Ectodermal cell (in vitro differentiated cells): ENCODE measurements around the gene CCSER2.

ENCODE experiments used
- H3K27ac ChIP-seq: 2 replicates; pipeline ENCODE4 v1.7.0; 2013; ENCODE audit warnings: mild to moderate bottlenecking, low read depth, low read length; ENCODE audit not compliant: insufficient read depth, poor library complexity, severe bottlenecking
- H3K27me3 ChIP-seq: 2 replicates; pipeline ENCODE4 v1.7.0; 2013; ENCODE audit warnings: mild to moderate bottlenecking, low read length; ENCODE audit not compliant: insufficient read depth, control insufficient read depth, poor library complexity, severe bottlenecking
- H3K36me3 ChIP-seq: one replicate; pipeline ENCODE4 v1.7.0; 2013; ENCODE audit warnings: low read length; ENCODE audit not compliant: control insufficient read depth, insufficient read depth
- H3K4me1 ChIP-seq: one replicate; pipeline ENCODE4 v1.7.0; 2013; ENCODE audit warnings: low read length; ENCODE audit not compliant: control insufficient read depth, insufficient read depth
- H3K4me3 ChIP-seq: 2 replicates; pipeline ENCODE4 v1.7.0; 2013; ENCODE audit warnings: low read depth, low read length, control low read depth; ENCODE audit not compliant: insufficient read depth
- H3K9me3 ChIP-seq: 2 replicates; pipeline ENCODE4 v1.7.0; 2013; ENCODE audit warnings: mild to moderate bottlenecking, low read length, moderate library complexity; ENCODE audit not compliant: control insufficient read depth
- WGBS, 2 experiments: methylation state at CpG; one replicate each; pipeline ENCODE4 v1.1.7; 2013; ENCODE audit warnings: missing lambda C conversion rate in 2 of 2; 5-methylcytosine and 5-hydroxymethylcytosine counted together

The CCSER2 gene

GRCh38 chr10:84358743-84359142 is 30.4 kb downstream of the CCSER2 start:
- Histone ChIP-seq H3K4me1 (peaks cover 5% of the 10 kb centered on the region), H3K36me3 (no peaks in the 10 kb centered on the region), H3K27ac (no peak overlapping the region), H3K27me3 (no peaks in the 10 kb centered on the region), H3K9me3 (no peaks in the 10 kb centered on the region), H3K4me3 (no peak overlapping the region)
- 94 to 98% methylated on average over 1 of the region's 1 CpG for WGBS, 2 experiments

DNA sequence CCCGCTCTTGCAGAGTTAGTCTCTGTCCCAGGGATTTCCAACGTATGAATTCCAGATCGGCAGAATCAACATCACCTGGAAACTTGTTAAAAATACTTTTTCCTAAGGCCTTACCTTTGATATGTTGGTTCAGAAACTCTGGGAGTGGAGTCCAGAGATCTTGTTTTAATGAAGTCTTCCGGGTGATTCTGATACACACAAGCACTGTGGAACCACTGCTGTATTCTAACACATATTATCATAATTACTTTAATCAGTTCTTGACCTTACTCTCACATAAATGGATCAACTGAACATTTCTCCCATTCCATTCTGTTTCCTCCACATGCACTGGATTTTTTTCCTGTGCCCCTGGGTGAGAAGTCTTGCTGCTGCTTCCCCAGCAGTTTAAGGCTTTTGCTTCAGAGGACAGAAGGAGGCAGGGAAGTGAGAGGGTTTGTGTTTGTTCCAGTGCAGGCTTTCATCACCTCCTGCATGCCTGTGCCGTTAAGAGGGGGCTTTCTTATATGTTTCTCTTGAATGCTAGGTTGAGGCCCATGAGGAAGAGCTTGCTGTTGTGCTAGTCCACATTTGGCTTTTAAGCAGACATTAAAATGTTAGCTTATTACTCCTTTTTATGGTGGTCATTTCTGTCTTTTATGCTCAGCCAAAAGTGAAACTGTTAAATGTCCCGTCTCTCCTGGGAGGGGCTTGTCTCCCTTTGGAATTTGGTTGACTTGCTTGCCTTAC is 32.4 kb downstream of the CCSER2 start:
- peak overlapping the region; percentile 22 for H3K27ac ChIP-seq
- H3K9me3 ChIP-seq, result no peaks in the 10 kb centered on the region
- 69 to 77% methylated on average over 6 of the region's 6 CpGs for WGBS, 2 experiments
- peaks cover 5% of the 10 kb centered on the region for H3K4me1 ChIP-seq
- no peaks in the 10 kb centered on the region for H3K36me3 ChIP-seq
- no peaks in the 10 kb centered on the region for H3K27me3 ChIP-seq
- no peak overlapping the region for H3K4me3 ChIP-seq

DNA sequence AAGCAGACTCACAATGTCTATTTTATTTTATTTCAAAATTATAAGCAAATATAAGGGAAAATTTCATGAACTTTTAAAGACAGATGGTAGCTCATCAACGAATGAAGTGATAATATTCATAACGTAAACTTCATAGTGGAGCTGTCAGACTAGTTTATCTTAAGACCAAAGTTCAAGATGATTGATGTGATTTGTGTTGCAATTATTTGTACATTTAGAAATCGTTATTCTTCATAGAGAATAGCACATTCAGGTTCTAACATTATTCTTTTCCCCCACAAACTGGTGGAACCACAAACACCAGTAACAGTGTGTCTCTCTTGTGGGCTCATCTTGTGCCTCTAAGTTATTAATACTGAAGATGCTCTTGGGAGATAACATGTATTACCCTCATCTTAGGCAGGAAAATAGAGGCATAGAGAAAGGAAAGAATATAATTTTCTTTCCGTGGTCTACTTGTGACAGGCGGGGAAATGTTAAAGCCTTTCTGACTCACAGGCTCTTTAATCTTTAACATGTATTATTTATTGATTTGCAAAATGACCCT is 37.0 kb downstream of the CCSER2 start:
- no peak overlapping the region for H3K27ac ChIP-seq
- WGBS, 2 experiments, result 92 to 100% methylated on average over 3 to 5 of the region's 5 CpGs

GRCh38 chr10:84366041-84366440 is 37.7 kb downstream of the CCSER2 start:
- H3K27me3 ChIP-seq, result no peaks in the 10 kb centered on the region
- no peaks in the 10 kb centered on the region for H3K9me3 ChIP-seq
- no peak overlapping the region for H3K27ac ChIP-seq
- H3K4me1 ChIP-seq, result peaks cover 3% of the 10 kb centered on the region
- no peak overlapping the region for H3K4me3 ChIP-seq
- no peaks in the 10 kb centered on the region for H3K36me3 ChIP-seq
- WGBS, 2 experiments, result 90 to 95% methylated on average over 4 of the region's 4 CpGs

More for the DNA sequence above, 37.0 kb downstream of the CCSER2 start:
- no peak overlapping the region for H3K4me3 ChIP-seq
- no peaks in the 10 kb centered on the region for H3K36me3 ChIP-seq
- H3K4me1 ChIP-seq, result peaks cover 5% of the 10 kb centered on the region
- no peaks in the 10 kb centered on the region for H3K9me3 ChIP-seq
- no peaks in the 10 kb centered on the region for H3K27me3 ChIP-seq

GRCh38 chr10:84367256-84367655 is 38.9 kb downstream of the CCSER2 start:
- Histone ChIP-seq H3K4me3 (no peak overlapping the region), H3K9me3 (no peaks in the 10 kb centered on the region), H3K36me3 (peaks cover 10% of the 10 kb centered on the region), H3K27ac (no peak overlapping the region), H3K4me1 (no peaks in the 10 kb centered on the region), H3K27me3 (no peaks in the 10 kb centered on the region)
- 83 to 84% methylated on average over 6 of the region's 6 CpGs for WGBS, 2 experiments

DNA sequence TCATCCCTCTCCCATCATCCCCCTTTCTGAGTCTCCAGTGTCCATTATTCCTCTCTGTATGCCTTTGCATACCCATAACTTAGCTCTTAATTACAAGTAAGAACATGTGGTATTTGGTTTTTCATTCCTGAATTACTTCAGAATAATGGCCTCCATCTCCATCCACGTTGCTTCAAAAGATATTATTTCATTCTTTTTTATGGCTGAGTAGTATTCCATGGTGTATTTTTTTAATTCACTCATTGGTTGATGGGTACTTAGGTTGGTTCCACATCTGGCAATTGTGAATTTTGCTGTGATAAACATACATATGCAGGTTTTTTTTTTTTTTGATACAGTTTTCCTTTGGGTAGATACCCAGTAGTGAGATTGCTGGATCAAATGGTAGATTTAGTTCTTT is 40.4 kb downstream of the CCSER2 start:
- no peak overlapping the region for H3K27ac ChIP-seq
- no CpG with 5 or more reads among the region's 1 CpG for WGBS, 2 experiments

GRCh38 chr10:84370283-84370682 is 41.9 kb downstream of the CCSER2 start:
- Histone ChIP-seq H3K27ac (no peak overlapping the region), H3K4me1 (no peaks in the 10 kb centered on the region), H3K9me3 (no peaks in the 10 kb centered on the region), H3K27me3 (no peaks in the 10 kb centered on the region), H3K4me3 (no peak overlapping the region), H3K36me3 (peaks cover 10% of the 10 kb centered on the region)
- 78% methylated on average over 1 of the region's 1 CpG; no CpG with 5 or more reads in 1 of the 2 experiments for WGBS, 2 experiments

More for the DNA sequence above, 40.4 kb downstream of the CCSER2 start:
- H3K27me3 ChIP-seq, result no peaks in the 10 kb centered on the region
- no peaks in the 10 kb centered on the region for H3K9me3 ChIP-seq
- H3K36me3 ChIP-seq, result peaks cover 10% of the 10 kb centered on the region
- no peaks in the 10 kb centered on the region for H3K4me1 ChIP-seq
- H3K4me3 ChIP-seq, result no peak overlapping the region

DNA sequence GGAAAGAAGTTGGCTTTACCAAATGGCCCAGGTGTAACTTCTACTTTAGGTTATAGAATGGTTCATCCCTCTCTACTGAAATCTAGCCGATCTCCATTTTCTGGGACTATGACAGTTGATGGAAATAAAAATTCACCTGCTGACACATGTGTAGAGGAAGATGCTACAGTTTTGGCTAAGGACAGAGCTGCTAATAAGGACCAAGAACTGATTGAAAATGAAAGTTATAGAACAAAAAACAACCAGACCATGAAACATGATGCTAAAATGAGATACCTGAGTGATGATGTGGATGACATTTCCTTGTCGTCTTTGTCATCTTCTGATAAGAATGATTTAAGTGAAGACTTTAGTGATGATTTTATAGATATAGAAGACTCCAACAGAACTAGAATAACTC is 43.6 kb downstream of the CCSER2 start:
- Histone ChIP-seq H3K9me3 (no peaks in the 10 kb centered on the region), H3K4me1 (no peaks in the 10 kb centered on the region), H3K27me3 (no peaks in the 10 kb centered on the region), H3K36me3 (peaks cover 10% of the 10 kb centered on the region), H3K4me3 (no peak overlapping the region), H3K27ac (no peak overlapping the region)
- 83 to 96% methylated on average over 1 to 2 of the region's 2 CpGs for WGBS, 2 experiments

GRCh38 chr10:84373000-84373399 is 44.6 kb downstream of the CCSER2 start:
- Histone ChIP-seq H3K36me3 (peaks cover 10% of the 10 kb centered on the region), H3K27ac (no peak overlapping the region), H3K4me1 (no peaks in the 10 kb centered on the region), H3K27me3 (no peaks in the 10 kb centered on the region), H3K4me3 (no peak overlapping the region), H3K9me3 (no peaks in the 10 kb centered on the region)
- 73 to 94% methylated on average over 1 to 2 of the region's 2 CpGs for WGBS, 2 experiments

DNA sequence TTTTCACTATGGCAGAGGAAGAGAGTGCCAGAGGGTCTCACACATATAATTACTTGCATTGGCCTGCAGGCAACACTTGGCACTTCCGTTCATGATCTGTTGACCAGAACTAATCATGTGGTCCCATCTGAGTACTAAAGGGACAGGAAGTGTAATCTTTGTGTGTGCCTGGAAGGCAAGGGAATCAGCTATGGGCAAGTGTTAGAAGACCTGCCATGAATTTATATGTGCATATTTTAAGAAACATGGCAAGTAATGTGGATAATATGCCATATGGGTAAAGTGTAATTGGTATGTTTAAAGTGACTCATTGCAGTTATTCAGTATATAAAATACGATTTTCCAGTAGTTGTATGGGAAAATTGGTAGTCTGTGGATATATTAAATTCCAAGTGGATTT is 46.1 kb downstream of the CCSER2 start:
- no peaks in the 10 kb centered on the region for H3K9me3 ChIP-seq
- no peak overlapping the region for H3K4me3 ChIP-seq
- WGBS, 2 experiments, result 54 to 76% methylated on average over 2 of the region's 2 CpGs
- H3K27me3 ChIP-seq, result no peaks in the 10 kb centered on the region
- H3K4me1 ChIP-seq, result no peaks in the 10 kb centered on the region
- H3K36me3 ChIP-seq, result peaks cover 10% of the 10 kb centered on the region
- no peak overlapping the region for H3K27ac ChIP-seq
